MM.1S (cell line): ENCODE measurements around the gene REPS1.

Experiments
- DNase-seq: peaks from one replicate; pipeline ENCODE4 v3.0.0-alpha.2; 2015
- H2AFZ ChIP-seq: fragments of 300-600 bp; sonication (generic); 2 replicates; pipeline ENCODE4 v1.6.0; 2016; ENCODE audit warnings: antibody characterized with exemption, low read length
- H3F3A ChIP-seq: fragments of 300-600 bp; sonication (generic); 2 replicates; pipeline ENCODE4 v1.6.1; 2016; ENCODE audit warnings: mild to moderate bottlenecking, antibody characterized with exemption, low read length, moderate library complexity, mixed read lengths; ENCODE audit not compliant: insufficient read depth
- H3K27ac ChIP-seq: fragments of 300-600 bp; sonication (generic); 2 replicates; pipeline ENCODE4 v1.5.1; 2016; ENCODE audit warnings: mild to moderate bottlenecking, low read length
- H3K27me3 ChIP-seq: fragments of 300-600 bp; sonication (generic); replicated peaks from 2 replicates; pipeline ENCODE4 v1.6.0; 2016; ENCODE audit warnings: low read length; ENCODE audit not compliant: insufficient read depth
- H3K36me3 ChIP-seq: fragments of 300-600 bp; sonication (generic); replicated peaks from 2 replicates; pipeline ENCODE4 v1.6.1; 2016; ENCODE audit warnings: mild to moderate bottlenecking, low read length, mixed read lengths; ENCODE audit not compliant: insufficient read depth
- H3K4me1 ChIP-seq: fragments of 300-600 bp; sonication (generic); 2 replicates; pipeline ENCODE4 v1.6.1; 2016; ENCODE audit warnings: low read length, mixed read lengths
- H3K4me2 ChIP-seq: fragments of 300-600 bp; sonication (generic); 2 replicates; pipeline ENCODE4 v1.6.0; 2016; ENCODE audit warnings: low read depth, low read length
- H3K4me3 ChIP-seq: fragments of 300-600 bp; sonication (generic); 2 replicates; pipeline ENCODE4 v1.5.1; 2016; ENCODE audit warnings: low read length, mixed read lengths
- H3K79me2 ChIP-seq: fragments of 300-600 bp; sonication (generic); 2 replicates; pipeline ENCODE4 v1.6.1; 2016; ENCODE audit warnings: mixed run types, low read length, mixed read lengths
- H3K9ac ChIP-seq: fragments of 300-600 bp; sonication (generic); 2 replicates; pipeline ENCODE4 v1.6.1; 2016; ENCODE audit warnings: low read length, mixed read lengths
- H3K9me2 ChIP-seq: fragments of 300-600 bp; sonication (generic); replicated peaks from 2 replicates; pipeline ENCODE4 v1.6.1; 2016; ENCODE audit warnings: mild to moderate bottlenecking, low read length, mixed read lengths; ENCODE audit not compliant: insufficient read depth
- H3K9me3 ChIP-seq: fragments of 300-600 bp; sonication (generic); replicated peaks from 2 replicates; pipeline ENCODE4 v1.6.1; 2016; ENCODE audit warnings: mild to moderate bottlenecking, low read length, mixed read lengths; ENCODE audit not compliant: insufficient read depth
- H4K20me1 ChIP-seq: fragments of 300-600 bp; sonication (generic); 2 replicates; pipeline ENCODE4 v1.6.1; 2016; ENCODE audit warnings: mild to moderate bottlenecking, low read length, moderate library complexity, mixed read lengths; ENCODE audit not compliant: insufficient read depth
- EZH2 ChIP-seq: fragments of 300-600 bp; sonication (generic); optimal IDR thresholded peaks from 2 replicates; pipeline ENCODE3; 2017; ENCODE audit warnings: low read depth, mild to moderate bottlenecking, antibody characterized with exemption, low read length, mixed read lengths
- EZH2phosphoT487 ChIP-seq: fragments of 300-600 bp; sonication (generic); IDR thresholded peaks from 2 replicates; pipeline ENCODE4 v1.6.1; 2018; ENCODE audit warnings: antibody characterized with exemption, low read length
- TF ChIP-seq, protein P1 (sequence below): fragments of 300-600 bp; sonication (generic); IDR thresholded peaks from 2 replicates; pipeline ENCODE4 v1.5.1; 2016; ENCODE audit warnings: antibody characterized with exemption, low read length, mixed read lengths

The REPS1 gene

DNA sequence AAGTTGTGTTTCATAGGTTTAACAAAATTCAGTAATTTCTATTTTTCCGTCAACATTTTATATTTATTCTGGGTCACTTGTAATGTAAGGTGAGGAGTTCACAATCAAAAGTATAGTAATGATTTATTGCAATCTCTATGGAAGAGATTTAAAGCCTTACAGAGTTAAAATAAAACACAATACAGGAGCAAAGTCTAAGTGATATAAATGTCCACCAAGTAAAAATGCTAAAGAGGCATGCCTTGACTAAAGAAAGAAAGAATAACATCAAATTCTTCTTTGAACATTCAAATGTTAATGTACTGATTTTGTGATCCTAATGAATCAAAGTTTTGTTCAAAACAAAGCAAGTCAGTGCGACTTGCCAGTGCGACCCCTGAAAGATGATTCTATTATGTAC is 61.5 kb downstream of the REPS1 start:
- no peaks in the 10 kb centered on the region for H3K9me2 ChIP-seq
- TF ChIP-seq, protein P1, sequence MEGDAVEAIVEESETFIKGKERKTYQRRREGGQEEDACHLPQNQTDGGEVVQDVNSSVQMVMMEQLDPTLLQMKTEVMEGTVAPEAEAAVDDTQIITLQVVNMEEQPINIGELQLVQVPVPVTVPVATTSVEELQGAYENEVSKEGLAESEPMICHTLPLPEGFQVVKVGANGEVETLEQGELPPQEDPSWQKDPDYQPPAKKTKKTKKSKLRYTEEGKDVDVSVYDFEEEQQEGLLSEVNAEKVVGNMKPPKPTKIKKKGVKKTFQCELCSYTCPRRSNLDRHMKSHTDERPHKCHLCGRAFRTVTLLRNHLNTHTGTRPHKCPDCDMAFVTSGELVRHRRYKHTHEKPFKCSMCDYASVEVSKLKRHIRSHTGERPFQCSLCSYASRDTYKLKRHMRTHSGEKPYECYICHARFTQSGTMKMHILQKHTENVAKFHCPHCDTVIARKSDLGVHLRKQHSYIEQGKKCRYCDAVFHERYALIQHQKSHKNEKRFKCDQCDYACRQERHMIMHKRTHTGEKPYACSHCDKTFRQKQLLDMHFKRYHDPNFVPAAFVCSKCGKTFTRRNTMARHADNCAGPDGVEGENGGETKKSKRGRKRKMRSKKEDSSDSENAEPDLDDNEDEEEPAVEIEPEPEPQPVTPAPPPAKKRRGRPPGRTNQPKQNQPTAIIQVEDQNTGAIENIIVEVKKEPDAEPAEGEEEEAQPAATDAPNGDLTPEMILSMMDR: no peak
- TF ChIP-seq EZH2 (no peak), EZH2phosphoT487 (no peak)
- no peaks in the 10 kb centered on the region for H3K36me3 ChIP-seq
- no peaks in the 10 kb centered on the region for H4K20me1 ChIP-seq
- no peaks in the 10 kb centered on the region for H3K79me2 ChIP-seq
- no peak overlapping the region for H3K4me3 ChIP-seq
- H2AFZ ChIP-seq: no peak overlapping the region
- no peak overlapping the region for H3K27ac ChIP-seq
- DNase-seq: no peak
- H3K4me1 ChIP-seq: 0 out of 2 replicates have a peak, but pooled peaks cover under 1% of the 10 kb centered on the region
- H3F3A ChIP-seq: no peaks in the 10 kb centered on the region
- H3K9me3 ChIP-seq: no peaks in the 10 kb centered on the region
- no peaks in the 10 kb centered on the region for H3K27me3 ChIP-seq
- no peak overlapping the region for H3K9ac ChIP-seq
- no peak overlapping the region for H3K4me2 ChIP-seq

DNA sequence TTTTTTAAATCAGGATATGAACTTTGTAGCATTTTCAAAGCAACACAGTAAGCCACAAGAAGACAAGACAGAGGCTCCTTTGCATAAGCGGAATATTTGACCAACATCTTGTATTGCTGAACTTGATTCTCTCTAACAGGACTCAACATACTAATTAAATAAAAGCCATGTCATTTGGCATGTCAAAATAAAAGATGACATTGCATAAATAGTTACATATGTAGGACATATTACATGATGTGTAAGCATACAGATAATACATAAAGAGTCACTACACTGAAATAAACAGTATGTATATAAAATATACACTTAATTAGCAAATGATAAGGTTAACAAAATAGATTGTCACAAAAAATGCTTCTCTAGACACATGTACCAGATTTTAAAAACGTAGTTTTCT is 62.2 kb downstream of the REPS1 start:
- no peaks in the 10 kb centered on the region for H3K9me3 ChIP-seq
- H3K9me2 ChIP-seq: no peaks in the 10 kb centered on the region
- H3K27ac ChIP-seq: no peak overlapping the region
- H3K27me3 ChIP-seq: no peaks in the 10 kb centered on the region
- H4K20me1 ChIP-seq: no peaks in the 10 kb centered on the region
- no peak overlapping the region for H2AFZ ChIP-seq
- no peaks in the 10 kb centered on the region for H3K79me2 ChIP-seq
- H3K4me3 ChIP-seq: no peak overlapping the region
- H3F3A ChIP-seq: no peaks in the 10 kb centered on the region
- H3K4me1 ChIP-seq: no peaks in the 10 kb centered on the region
- no peak overlapping the region for H3K9ac ChIP-seq
- TF ChIP-seq, protein P1: no peak
- no peak for TF ChIP-seq EZH2phosphoT487
- no peak for TF ChIP-seq EZH2
- H3K36me3 ChIP-seq: no peaks in the 10 kb centered on the region
- DNase-seq: no peak
- H3K4me2 ChIP-seq: no peak overlapping the region

DNA sequence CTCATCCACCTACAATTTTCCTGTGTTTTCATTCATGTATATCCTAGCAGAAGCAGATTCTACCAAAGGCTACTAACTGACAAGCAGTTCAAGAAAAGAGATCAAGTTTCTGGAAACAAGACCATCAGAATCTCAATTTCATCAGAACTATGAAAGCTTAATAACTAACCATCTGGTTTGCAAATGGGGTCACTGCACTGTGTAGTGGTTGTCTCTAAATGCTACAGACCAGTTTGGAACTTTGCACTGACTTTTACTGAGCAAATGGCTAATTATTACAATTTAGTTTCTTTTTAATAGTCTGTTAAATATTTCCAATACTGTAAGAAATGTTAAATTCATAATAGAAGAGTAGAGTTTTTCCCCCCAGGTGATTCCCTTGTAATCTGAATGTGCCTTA is 64.5 kb downstream of the REPS1 start:
- H3K4me3 ChIP-seq: no peak overlapping the region
- no peak for DNase-seq
- no peaks in the 10 kb centered on the region for H3K9me2 ChIP-seq
- H3K4me1 ChIP-seq: no peaks in the 10 kb centered on the region
- no peak for TF ChIP-seq EZH2
- TF ChIP-seq EZH2phosphoT487: no peak
- TF ChIP-seq, protein P1: no peak
- no peaks in the 10 kb centered on the region for H3F3A ChIP-seq
- H2AFZ ChIP-seq: no peak overlapping the region
- H3K79me2 ChIP-seq: no peaks in the 10 kb centered on the region
- H3K9me3 ChIP-seq: no peaks in the 10 kb centered on the region
- no peaks in the 10 kb centered on the region for H3K27me3 ChIP-seq
- H4K20me1 ChIP-seq: no peaks in the 10 kb centered on the region
- no peak overlapping the region for H3K27ac ChIP-seq
- no peak overlapping the region for H3K9ac ChIP-seq
- H3K4me2 ChIP-seq: no peak overlapping the region
- no peaks in the 10 kb centered on the region for H3K36me3 ChIP-seq
